Measurements from ENCODE around the gene IPO5. TPM values are rescaled to one million over a fixed set of nuclear protein-coding genes. Genes with fewer than 3 reads are reported as not detected.
"Not testable (repeated sequence)": the region's sequence is repeated elsewhere in the genome, so short reads cannot be mapped to it uniquely, and the experiment has no call there.

The IPO5 gene
- total RNA-seq, 1 experiment from 2014 or later: 114 TPM

GRCh38 chr13:98004107-98004506 lies 50.6 kb downstream of the IPO5 start:
- Histone ChIP-seq H3K9me3 (ENCODE audit: low read length) (no peaks in the 10 kb centered on the region), H3K36me3 (ENCODE audit: insufficient read depth, low read length) (peaks cover 67% of the 10 kb centered on the region), H3K27me3 (ENCODE audit: low read length) (no peaks in the 10 kb centered on the region), H3K79me2 (ENCODE audit: low read length) (no peaks in the 10 kb centered on the region), H3K9ac (ENCODE audit: low read length) (no peak overlapping the region), H2AFZ (ENCODE audit: low read length) (no peak overlapping the region), H3K4me2 (ENCODE audit: low read depth, low read length, poor library complexity, severe bottlenecking) (no peak overlapping the region), H4K20me1 (ENCODE audit: insufficient read depth, low read depth, low read length) (0 out of 2 replicates have a peak, but pooled peaks cover 4% of the 10 kb centered on the region), H3K4me3 (ENCODE audit: low read length) (no peak overlapping the region), H3K4me1 (ENCODE audit: low read length) (no peaks in the 10 kb centered on the region), H3K27ac (ENCODE audit: low read length) (no peak overlapping the region), H3K9me2 (replicated peaks; ENCODE audit: insufficient read depth, low read length) (no peaks in the 10 kb centered on the region)
- DNase-seq: no peak

GRCh38 chr13:98004997-98005396 lies 51.5 kb downstream of the IPO5 start:
- not testable (repeated sequence) for H3K79me2 ChIP-seq (ENCODE audit: low read length); H3K4me1 ChIP-seq (ENCODE audit: low read length); H2AFZ ChIP-seq (ENCODE audit: low read length); DNase-seq; H3K4me3 ChIP-seq (ENCODE audit: low read length); H4K20me1 ChIP-seq (ENCODE audit: insufficient read depth, low read depth, low read length); H3K27me3 ChIP-seq (ENCODE audit: low read length); H3K4me2 ChIP-seq (ENCODE audit: low read depth, low read length, poor library complexity, severe bottlenecking); H3K27ac ChIP-seq (ENCODE audit: low read length); H3K9me2 ChIP-seq (replicated peaks; ENCODE audit: insufficient read depth, low read length); H3K9me3 ChIP-seq (ENCODE audit: low read length); H3K9ac ChIP-seq (ENCODE audit: low read length)
- peaks cover 68% of the 10 kb centered on the region for H3K36me3 ChIP-seq (ENCODE audit: insufficient read depth, low read length)

- Histone ChIP-seq H3K4me2 (ENCODE audit: low read depth, low read length, poor library complexity, severe bottlenecking) (no peak overlapping the region), H3K4me3 (ENCODE audit: low read length) (no peak overlapping the region), H4K20me1 (ENCODE audit: insufficient read depth, low read depth, low read length) (0 out of 2 replicates have a peak, but pooled peaks cover 4% of the 10 kb centered on the region), H3K79me2 (ENCODE audit: low read length) (no peaks in the 10 kb centered on the region), H3K9me3 (ENCODE audit: low read length) (no peaks in the 10 kb centered on the region), H3K27me3 (ENCODE audit: low read length) (no peaks in the 10 kb centered on the region), H3K4me1 (ENCODE audit: low read length) (no peaks in the 10 kb centered on the region), H3K36me3 (ENCODE audit: insufficient read depth, low read length) (peaks cover 63% of the 10 kb centered on the region), H3K9me2 (replicated peaks; ENCODE audit: insufficient read depth, low read length) (no peaks in the 10 kb centered on the region), H3K27ac (ENCODE audit: low read length) (no peak overlapping the region), H2AFZ (ENCODE audit: low read length) (no peak overlapping the region), H3K9ac (ENCODE audit: low read length) (no peak overlapping the region)
- DNase-seq: no peak
Measured at GRCh38 chr13:98007001-98007400, 53.5 kb downstream of the IPO5 start.

GRCh38 chr13:98013241-98013640 lies 59.8 kb downstream of the IPO5 start:
- no peak overlapping the region for H3K27ac ChIP-seq (ENCODE audit: low read length)
- no peaks in the 10 kb centered on the region for H3K4me1 ChIP-seq (ENCODE audit: low read length)
- no peak overlapping the region for H2AFZ ChIP-seq (ENCODE audit: low read length)
- no peaks in the 10 kb centered on the region for H3K79me2 ChIP-seq (ENCODE audit: low read length)
- H3K4me3 ChIP-seq (ENCODE audit: low read length): no peak overlapping the region
- H3K9ac ChIP-seq (ENCODE audit: low read length): no peak overlapping the region
- DNase-seq: no peak
- H3K9me2 ChIP-seq (replicated peaks; ENCODE audit: insufficient read depth, low read length): no peaks in the 10 kb centered on the region
- H3K36me3 ChIP-seq (ENCODE audit: insufficient read depth, low read length): peaks cover 73% of the 10 kb centered on the region; the same call in 1 of the 2 replicates
- no peaks in the 10 kb centered on the region for H4K20me1 ChIP-seq (ENCODE audit: insufficient read depth, low read depth, low read length)
- H3K9me3 ChIP-seq (ENCODE audit: low read length): no peaks in the 10 kb centered on the region
- H3K27me3 ChIP-seq (ENCODE audit: low read length): no peaks in the 10 kb centered on the region
- H3K4me2 ChIP-seq (ENCODE audit: low read depth, low read length, poor library complexity, severe bottlenecking): no peak overlapping the region

GRCh38 chr13:98014766-98015165 lies 61.3 kb downstream of the IPO5 start:
- H2AFZ ChIP-seq (ENCODE audit: low read length): no peak overlapping the region
- no peaks in the 10 kb centered on the region for H3K4me1 ChIP-seq (ENCODE audit: low read length)
- no peak overlapping the region for H3K4me3 ChIP-seq (ENCODE audit: low read length)
- no peaks in the 10 kb centered on the region for H3K9me3 ChIP-seq (ENCODE audit: low read length)
- H4K20me1 ChIP-seq (ENCODE audit: insufficient read depth, low read depth, low read length): no peaks in the 10 kb centered on the region
- no peak overlapping the region for H3K9ac ChIP-seq (ENCODE audit: low read length)
- H3K9me2 ChIP-seq (replicated peaks; ENCODE audit: insufficient read depth, low read length): no peaks in the 10 kb centered on the region
- no peak overlapping the region for H3K27ac ChIP-seq (ENCODE audit: low read length)
- no peak overlapping the region for H3K4me2 ChIP-seq (ENCODE audit: low read depth, low read length, poor library complexity, severe bottlenecking)
- no peaks in the 10 kb centered on the region for H3K79me2 ChIP-seq (ENCODE audit: low read length)
- H3K36me3 ChIP-seq (ENCODE audit: insufficient read depth, low read length): peaks cover 72% of the 10 kb centered on the region; the same call in 1 of the 2 replicates
- H3K27me3 ChIP-seq (ENCODE audit: low read length): no peaks in the 10 kb centered on the region
- no peak for DNase-seq

GRCh38 chr13:98018293-98018692 lies 64.8 kb downstream of the IPO5 start:
- Histone ChIP-seq H3K9ac (ENCODE audit: low read length) (no peak overlapping the region), H3K36me3 (ENCODE audit: insufficient read depth, low read length) (peaks cover 67% of the 10 kb centered on the region; the same call in 1 of the 2 replicates), H3K9me3 (ENCODE audit: low read length) (no peaks in the 10 kb centered on the region), H3K9me2 (replicated peaks; ENCODE audit: insufficient read depth, low read length) (no peaks in the 10 kb centered on the region), H3K79me2 (ENCODE audit: low read length) (no peaks in the 10 kb centered on the region), H3K4me2 (ENCODE audit: low read depth, low read length, poor library complexity, severe bottlenecking) (no peak overlapping the region), H2AFZ (ENCODE audit: low read length) (no peak overlapping the region), H3K4me3 (ENCODE audit: low read length) (no peak overlapping the region), H3K27me3 (ENCODE audit: low read length) (no peaks in the 10 kb centered on the region), H3K27ac (ENCODE audit: low read length) (no peak overlapping the region), H3K4me1 (ENCODE audit: low read length) (no peaks in the 10 kb centered on the region), H4K20me1 (ENCODE audit: insufficient read depth, low read depth, low read length) (no peaks in the 10 kb centered on the region)
- no peak for DNase-seq

GRCh38 chr13:98019186-98019585 lies 65.7 kb downstream of the IPO5 start:
- peaks cover 66% of the 10 kb centered on the region; the same call in 1 of the 2 replicates for H3K36me3 ChIP-seq (ENCODE audit: insufficient read depth, low read length)
- DNase-seq: no peak
- H3K27me3 ChIP-seq (ENCODE audit: low read length): no peaks in the 10 kb centered on the region
- no peak overlapping the region for H2AFZ ChIP-seq (ENCODE audit: low read length)
- no peak overlapping the region for H3K27ac ChIP-seq (ENCODE audit: low read length)
- no peaks in the 10 kb centered on the region for H3K9me2 ChIP-seq (replicated peaks; ENCODE audit: insufficient read depth, low read length)
- no peaks in the 10 kb centered on the region for H3K4me1 ChIP-seq (ENCODE audit: low read length)
- H3K79me2 ChIP-seq (ENCODE audit: low read length): no peaks in the 10 kb centered on the region
- no peak overlapping the region for H3K4me3 ChIP-seq (ENCODE audit: low read length)
- no peak overlapping the region for H3K4me2 ChIP-seq (ENCODE audit: low read depth, low read length, poor library complexity, severe bottlenecking)
- H3K9ac ChIP-seq (ENCODE audit: low read length): no peak overlapping the region
- H4K20me1 ChIP-seq (ENCODE audit: insufficient read depth, low read depth, low read length): no peaks in the 10 kb centered on the region
- no peaks in the 10 kb centered on the region for H3K9me3 ChIP-seq (ENCODE audit: low read length)

- peaks cover 60% of the 10 kb centered on the region; the same call in 1 of the 2 replicates for H3K36me3 ChIP-seq (ENCODE audit: insufficient read depth, low read length)
- H4K20me1 ChIP-seq (ENCODE audit: insufficient read depth, low read depth, low read length): no peaks in the 10 kb centered on the region
- no peaks in the 10 kb centered on the region for H3K9me2 ChIP-seq (replicated peaks; ENCODE audit: insufficient read depth, low read length)
Measured at GRCh38 chr13:98020271-98020670, 66.8 kb downstream of the IPO5 start.

GRCh38 chr13:98022210-98022609 lies 68.7 kb downstream of the IPO5 start:
- no peaks in the 10 kb centered on the region for H3K9me2 ChIP-seq (replicated peaks; ENCODE audit: insufficient read depth, low read length)
- H3K36me3 ChIP-seq (ENCODE audit: insufficient read depth, low read length): peaks cover 43% of the 10 kb centered on the region; the same call in 1 of the 2 replicates
- no peaks in the 10 kb centered on the region for H3K79me2 ChIP-seq (ENCODE audit: low read length)
- H4K20me1 ChIP-seq (ENCODE audit: insufficient read depth, low read depth, low read length): no peaks in the 10 kb centered on the region
- H3K4me3 ChIP-seq (ENCODE audit: low read length): no peak overlapping the region
- no peak overlapping the region for H2AFZ ChIP-seq (ENCODE audit: low read length)
- H3K27me3 ChIP-seq (ENCODE audit: low read length): no peaks in the 10 kb centered on the region
- H3K4me1 ChIP-seq (ENCODE audit: low read length): no peaks in the 10 kb centered on the region
- H3K27ac ChIP-seq (ENCODE audit: low read length): no peak overlapping the region
- no peak overlapping the region for H3K4me2 ChIP-seq (ENCODE audit: low read depth, low read length, poor library complexity, severe bottlenecking)
- H3K9ac ChIP-seq (ENCODE audit: low read length): no peak overlapping the region
- no peak for DNase-seq
- no peaks in the 10 kb centered on the region for H3K9me3 ChIP-seq (ENCODE audit: low read length)

More at GRCh38 chr13:98020271-98020670, 66.8 kb downstream of the IPO5 start:
- H3K27me3 ChIP-seq (ENCODE audit: low read length): no peaks in the 10 kb centered on the region
- H3K79me2 ChIP-seq (ENCODE audit: low read length): no peaks in the 10 kb centered on the region
- H2AFZ ChIP-seq (ENCODE audit: low read length): no peak overlapping the region
- no peak overlapping the region for H3K4me3 ChIP-seq (ENCODE audit: low read length)
- no peak for DNase-seq
- H3K9ac ChIP-seq (ENCODE audit: low read length): no peak overlapping the region
- no peaks in the 10 kb centered on the region for H3K9me3 ChIP-seq (ENCODE audit: low read length)
- H3K4me2 ChIP-seq (ENCODE audit: low read depth, low read length, poor library complexity, severe bottlenecking): no peak overlapping the region
- H3K4me1 ChIP-seq (ENCODE audit: low read length): no peaks in the 10 kb centered on the region
- no peak overlapping the region for H3K27ac ChIP-seq (ENCODE audit: low read length)

Measured in Karpas-422 (cell line).